DOHH2 (cell line): ENCODE measurements around the gene PTTG1.

Experiments
- EZH2phosphoT487 ChIP-seq: fragments of 200-600 bp; sonication (generic); IDR thresholded peaks from 2 replicates; pipeline ENCODE4 v1.6.1; 2017; ENCODE audit warnings: borderline replicate concordance, mild to moderate bottlenecking, antibody characterized with exemption, low read length, moderate library complexity, mixed read lengths
- TF ChIP-seq, protein P1 (sequence below): fragments of 200-600 bp; sonication (generic); IDR thresholded peaks from one replicate; pipeline ENCODE4 v1.5.1; 2014; ENCODE audit warnings: antibody characterized with exemption, mild to moderate bottlenecking, low read depth, low read length; ENCODE audit not compliant: poor library complexity, severe bottlenecking

DNA sequence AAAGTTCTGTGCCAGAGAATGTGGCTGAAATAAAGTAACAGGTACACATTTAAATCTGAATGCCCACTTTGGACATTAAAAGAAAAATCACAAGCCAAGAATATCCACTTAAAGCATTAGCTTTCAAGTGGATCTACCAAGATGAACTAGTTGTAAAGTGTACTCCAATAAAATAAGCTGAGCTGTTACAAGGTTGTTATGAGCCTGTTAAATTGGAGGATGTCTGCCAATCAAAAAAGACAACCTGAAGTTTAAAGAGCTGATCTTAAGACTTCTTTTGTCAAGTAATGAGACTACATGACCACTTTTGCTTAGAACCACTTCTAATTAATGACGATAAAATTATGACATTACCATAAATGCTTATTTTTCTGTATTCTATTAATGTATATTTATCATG lies 24.2 kb upstream of the PTTG1 start:
- TF ChIP-seq, protein P1, sequence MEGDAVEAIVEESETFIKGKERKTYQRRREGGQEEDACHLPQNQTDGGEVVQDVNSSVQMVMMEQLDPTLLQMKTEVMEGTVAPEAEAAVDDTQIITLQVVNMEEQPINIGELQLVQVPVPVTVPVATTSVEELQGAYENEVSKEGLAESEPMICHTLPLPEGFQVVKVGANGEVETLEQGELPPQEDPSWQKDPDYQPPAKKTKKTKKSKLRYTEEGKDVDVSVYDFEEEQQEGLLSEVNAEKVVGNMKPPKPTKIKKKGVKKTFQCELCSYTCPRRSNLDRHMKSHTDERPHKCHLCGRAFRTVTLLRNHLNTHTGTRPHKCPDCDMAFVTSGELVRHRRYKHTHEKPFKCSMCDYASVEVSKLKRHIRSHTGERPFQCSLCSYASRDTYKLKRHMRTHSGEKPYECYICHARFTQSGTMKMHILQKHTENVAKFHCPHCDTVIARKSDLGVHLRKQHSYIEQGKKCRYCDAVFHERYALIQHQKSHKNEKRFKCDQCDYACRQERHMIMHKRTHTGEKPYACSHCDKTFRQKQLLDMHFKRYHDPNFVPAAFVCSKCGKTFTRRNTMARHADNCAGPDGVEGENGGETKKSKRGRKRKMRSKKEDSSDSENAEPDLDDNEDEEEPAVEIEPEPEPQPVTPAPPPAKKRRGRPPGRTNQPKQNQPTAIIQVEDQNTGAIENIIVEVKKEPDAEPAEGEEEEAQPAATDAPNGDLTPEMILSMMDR = no peak
- TF ChIP-seq EZH2phosphoT487 = no peak
